ENCODE results near the gene VPREB3. TPM values are rescaled to one million over a fixed set of nuclear protein-coding genes. Genes with fewer than 3 reads are reported as not detected.

Gene VPREB3
- total and polyA plus RNA-seq, 4 donors: 0.39 to 1.4 TPM; not detected in 2

GRCh38 chr22:23789638-23790037, 35.4 kb upstream of the VPREB3 start:
- no peaks in the 10 kb centered on the region for H3K27me3 ChIP-seq (ENCODE audit: control insufficient read depth in 3 of 3, insufficient read depth in 3 of 3, low read length in 2 of 3)
- H3K27ac ChIP-seq (ENCODE audit: low read depth in 1 of 2, low read length in 1 of 2): peak overlapping the region in 1 of 2 donors; percentile 59
- peaks cover 14 to 26% (median 25%) of the 10 kb centered on the region in 4 donors for H3K36me3 ChIP-seq (ENCODE audit: control insufficient read depth in 4 of 4, insufficient read depth in 4 of 4, low read length in 4 of 4)
- no peaks in the 10 kb centered on the region for H3K9me3 ChIP-seq (ENCODE audit: control insufficient read depth in 4 of 4, insufficient read depth in 3 of 4, low read length in 3 of 4)
- H3K4me1 ChIP-seq (ENCODE audit: control insufficient read depth in 5 of 5, insufficient read depth in 5 of 5, low read length in 5 of 5): peaks cover 0 to 38% (median 9%) of the 10 kb centered on the region in 5 donors
- ATAC-seq (ENCODE audit: insufficient read depth, low FRiP score): no peak
- 91 to 92% methylated on average over 4 of the region's 4 CpGs for WGBS, 2 donors
- DNase-seq: no peak
- H3K9ac ChIP-seq (ENCODE audit: insufficient read depth in 1 of 2, low read length in 2 of 2): no peak overlapping the region
- TF ChIP-seq CTCF (IDR thresholded peaks at IDR 0.05; ENCODE audit: control extremely low read depth, extremely low read depth): no peak
- no peak overlapping the region for H3K4me3 ChIP-seq

DNA sequence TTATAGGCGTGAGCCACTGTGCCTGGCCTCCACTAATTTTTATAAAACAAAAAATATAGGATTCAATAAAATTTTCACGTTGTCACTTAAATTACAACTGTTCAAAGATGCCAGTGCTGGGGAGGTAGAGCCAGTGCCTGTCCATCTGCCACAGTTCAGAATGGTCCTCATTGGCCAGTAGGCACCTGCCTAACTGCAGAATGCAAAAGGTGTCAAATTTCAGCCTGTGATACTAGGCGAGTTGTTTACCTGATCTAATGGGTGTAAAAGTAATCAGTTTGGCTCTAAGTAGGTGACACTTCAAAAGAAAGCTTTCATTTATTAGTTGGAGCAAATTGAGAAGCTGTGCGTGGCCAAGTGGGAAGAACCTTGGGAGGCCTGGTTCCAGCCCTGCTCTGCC, 34.9 kb upstream of the VPREB3 start:
- no peak for ATAC-seq (ENCODE audit: insufficient read depth, low FRiP score)
- no peak for TF ChIP-seq CTCF (IDR thresholded peaks at IDR 0.05; ENCODE audit: control extremely low read depth, extremely low read depth)
- no peak overlapping the region for H3K27ac ChIP-seq (ENCODE audit: low read depth in 1 of 2, low read length in 1 of 2)
- 83% methylated on average over 4 of the region's 4 CpGs for WGBS, 2 donors
- H3K4me1 ChIP-seq (ENCODE audit: control insufficient read depth in 5 of 5, insufficient read depth in 5 of 5, low read length in 5 of 5): peaks cover 0 to 38% (median 9%) of the 10 kb centered on the region in 5 donors
- H3K4me3 ChIP-seq: no peak overlapping the region
- no peaks in the 10 kb centered on the region for H3K27me3 ChIP-seq (ENCODE audit: control insufficient read depth in 3 of 3, insufficient read depth in 3 of 3, low read length in 2 of 3)
- no peaks in the 10 kb centered on the region for H3K9me3 ChIP-seq (ENCODE audit: control insufficient read depth in 4 of 4, insufficient read depth in 3 of 4, low read length in 3 of 4)
- no peak overlapping the region for H3K9ac ChIP-seq (ENCODE audit: insufficient read depth in 1 of 2, low read length in 2 of 2)
- DNase-seq: no peak
- peaks cover 10 to 26% (median 20%) of the 10 kb centered on the region in 4 donors for H3K36me3 ChIP-seq (ENCODE audit: control insufficient read depth in 4 of 4, insufficient read depth in 4 of 4, low read length in 4 of 4)

DNA sequence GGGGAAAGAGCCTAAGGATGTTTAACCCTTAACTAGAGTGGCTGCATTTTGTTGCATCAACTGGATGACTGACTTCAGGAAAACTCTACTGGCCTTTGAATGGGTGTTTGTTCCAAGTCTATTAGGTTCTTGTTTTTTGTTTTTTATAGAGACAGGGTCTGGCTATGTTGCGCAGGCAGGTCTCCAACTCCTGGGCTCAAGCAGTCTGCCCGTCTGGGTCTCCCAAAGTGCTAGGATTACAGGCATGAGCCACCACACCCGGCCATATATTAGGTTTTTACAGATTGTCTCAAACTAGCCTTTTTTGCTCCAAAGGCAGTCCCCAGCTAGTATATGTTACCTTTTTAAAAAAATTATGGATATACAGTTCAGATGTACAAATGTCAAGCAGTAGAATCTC, 33.7 kb upstream of the VPREB3 start:
- H3K36me3 ChIP-seq (ENCODE audit: control insufficient read depth in 4 of 4, insufficient read depth in 4 of 4, low read length in 4 of 4): peaks cover 2 to 16% (median 14%) of the 10 kb centered on the region in 4 donors
- peak overlapping the region; percentile 80 to 90 for H3K9ac ChIP-seq (ENCODE audit: insufficient read depth in 1 of 2, low read length in 2 of 2)
- peak overlapping the region in 1 of 2 donors; percentile 100 for H3K27ac ChIP-seq (ENCODE audit: low read depth in 1 of 2, low read length in 1 of 2)
- ATAC-seq (ENCODE audit: insufficient read depth, low FRiP score): no peak
- 63 to 82% methylated on average over 3 of the region's 3 CpGs for WGBS, 2 donors
- no peak for TF ChIP-seq CTCF (IDR thresholded peaks at IDR 0.05; ENCODE audit: control extremely low read depth, extremely low read depth)
- H3K4me1 ChIP-seq (ENCODE audit: control insufficient read depth in 5 of 5, insufficient read depth in 5 of 5, low read length in 5 of 5): peaks cover 0 to 38% (median 9%) of the 10 kb centered on the region in 5 donors
- no peaks in the 10 kb centered on the region for H3K9me3 ChIP-seq (ENCODE audit: control insufficient read depth in 4 of 4, insufficient read depth in 3 of 4, low read length in 3 of 4)
- DNase-seq: no peak
- H3K4me3 ChIP-seq: peak overlapping the region; percentile 94
- no peaks in the 10 kb centered on the region for H3K27me3 ChIP-seq (ENCODE audit: control insufficient read depth in 3 of 3, insufficient read depth in 3 of 3, low read length in 2 of 3)

GRCh38 chr22:23787600-23787896, 33.3 kb upstream of the VPREB3 start:
- TF ChIP-seq CTCF (IDR thresholded peaks at IDR 0.05; ENCODE audit: control extremely low read depth, extremely low read depth): no peak
- Histone ChIP-seq H3K27ac (ENCODE audit: low read depth in 1 of 2, low read length in 1 of 2) (peak overlapping the region; percentile 74 to 100), H3K9ac (ENCODE audit: insufficient read depth in 1 of 2, low read length in 2 of 2) (peak overlapping the region; percentile 80 to 90), H3K4me3 (peak overlapping the region; percentile 94), H3K27me3 (ENCODE audit: control insufficient read depth in 3 of 3, insufficient read depth in 3 of 3, low read length in 2 of 3) (no peaks in the 10 kb centered on the region), H3K4me1 (ENCODE audit: control insufficient read depth in 5 of 5, insufficient read depth in 5 of 5, low read length in 5 of 5) (peaks cover 0 to 38% (median 9%) of the 10 kb centered on the region in 5 donors), H3K9me3 (ENCODE audit: control insufficient read depth in 4 of 4, insufficient read depth in 3 of 4, low read length in 3 of 4) (no peaks in the 10 kb centered on the region), H3K36me3 (ENCODE audit: control insufficient read depth in 4 of 4, insufficient read depth in 4 of 4, low read length in 4 of 4) (peaks cover 0 to 16% (median 12%) of the 10 kb centered on the region in 4 donors)
- DNase-seq: no peak
- 3 to 6% methylated on average over 5 of the region's 5 CpGs for WGBS, 2 donors
- no peak for ATAC-seq (ENCODE audit: insufficient read depth, low FRiP score)
